Endothelial cell of umbilical vein (primary cell): ENCODE measurements around the gene RASGRF2. TPM values are rescaled to one million over a fixed set of nuclear protein-coding genes. Genes with fewer than 3 reads are reported as not detected.

Source experiments
- BruUV-seq: library from RNA; stranded (reverse); fragments of 400-500 nt; replicated peaks from 2 replicates; lab custom pipeline; 2021; lab: Mats Ljungman, UMichigan
- CTCF ChIA-PET: fragments of 300-600, 350-600 bp; sonication (Branson Sonifier 250); formaldehyde crosslinking; loops from one replicate; lab custom pipeline; 2021; ENCODE audit warnings: antibody characterized with exemption, inconsistent platforms; lab: Charles Lee
- POLR2A ChIA-PET: fragments of 300-600, 350-600 bp; sonication (Branson Sonifier 250); formaldehyde crosslinking; loops from one replicate; lab custom pipeline; 2021; ENCODE audit warnings: antibody characterized with exemption, inconsistent platforms; lab: Charles Lee
- DNase-seq: peaks from one replicate; pipeline ENCODE4 v3.0.0-alpha.2; 2011; ENCODE audit warnings: low read depth, low spot score
- FAIRE-seq: peaks from 2 replicates; lab custom pipeline; 2011; peaks lifted over from hg19 to GRCh38; lab: Jason Lieb, UNC
- H2AFZ ChIP-seq: 2 replicates; pipeline ENCODE4 v1.6.0; 2012; ENCODE audit warnings: low read depth, low read length, control low read depth, inconsistent platforms
- H3K27ac ChIP-seq: 2 replicates; pipeline ENCODE4 v1.5.1; 2011; ENCODE audit warnings: low read depth, mild to moderate bottlenecking, control low read depth, low read length, moderate library complexity; ENCODE audit not compliant: insufficient read depth
- H3K27me3 ChIP-seq, 2 experiments: 2 replicates each; pipeline versions ENCODE4 v1.6.0 to v1.6.1; 2011; ENCODE audit warnings: low read length in 2 of 2, mixed read lengths in 1 of 2; ENCODE audit not compliant: control insufficient read depth in 2 of 2, insufficient read depth in 2 of 2
- H3K36me3 ChIP-seq, 2 experiments: 2 replicates in 1 of 2; 3 replicates in 1 of 2; pipeline ENCODE4 v1.5.1; 2011; ENCODE audit warnings: low read length in 2 of 2, mild to moderate bottlenecking in 1 of 2, moderate library complexity in 1 of 2; ENCODE audit not compliant: control insufficient read depth in 2 of 2, insufficient read depth in 2 of 2; ENCODE audit errors: extremely low read depth in 1 of 2
- H3K4me1 ChIP-seq: 3 replicates; pipeline ENCODE4 v1.5.1; 2011; ENCODE audit warnings: mild to moderate bottlenecking, low read length; ENCODE audit not compliant: control insufficient read depth, insufficient read depth; ENCODE audit errors: extremely low read depth
- H3K4me2 ChIP-seq: 2 replicates; pipeline ENCODE4 v1.6.1; 2011; ENCODE audit warnings: low read length, control low read depth, mixed read lengths; ENCODE audit not compliant: insufficient read depth
- H3K4me3 ChIP-seq, 3 experiments: fragments of 200-600 bp in 1 of 3; sonication (generic), shearing (Covaris generic) in 1 of 3; replicated peaks in 1 of 3; 2 replicates each; pipeline ENCODE4 v1.5.1; 2011 to 2016; ENCODE audit warnings: control low read depth in 3 of 3, low read length in 3 of 3, mild to moderate bottlenecking in 2 of 3, inconsistent platforms in 1 of 3, low read depth in 1 of 3, moderate library complexity in 1 of 3; ENCODE audit not compliant: insufficient read depth in 1 of 3
- H3K79me2 ChIP-seq: 2 replicates; pipeline ENCODE4 v1.6.0; 2012; ENCODE audit warnings: low read length, inconsistent platforms; ENCODE audit not compliant: control insufficient read depth, insufficient read depth
- H3K9ac ChIP-seq: replicated peaks from 2 replicates; pipeline ENCODE3; 2011; ENCODE audit warnings: low read length, control low read depth; ENCODE audit not compliant: insufficient read depth; ENCODE audit errors: extremely low read depth
- H3K9me1 ChIP-seq: replicated peaks from 3 replicates; pipeline ENCODE4 v1.6.0; 2011; ENCODE audit warnings: mild to moderate bottlenecking, low read length; ENCODE audit not compliant: control insufficient read depth, insufficient read depth; ENCODE audit errors: extremely low read depth
- H3K9me3 ChIP-seq: replicated peaks from 2 replicates; pipeline ENCODE4 v1.5.1; 2012; ENCODE audit warnings: low read length, inconsistent platforms; ENCODE audit not compliant: control insufficient read depth, insufficient read depth
- H4K20me1 ChIP-seq: replicated peaks from 2 replicates; pipeline ENCODE3; 2011; ENCODE audit warnings: mild to moderate bottlenecking, low read length; ENCODE audit not compliant: control insufficient read depth, insufficient read depth; ENCODE audit errors: extremely low read depth
- GATA2 ChIP-seq: IDR thresholded peaks from 2 replicates; pipeline ENCODE4 v1.7.0; 2011; ENCODE audit warnings: low read depth, mild to moderate bottlenecking, moderate library complexity, mixed read lengths, low read length; ENCODE audit not compliant: insufficient read length, insufficient read depth
- JUN ChIP-seq: IDR thresholded peaks from 2 replicates; pipeline ENCODE4 v1.6.1; 2011; ENCODE audit warnings: borderline replicate concordance, low read depth; ENCODE audit not compliant: insufficient read length, insufficient read depth
- dilution Hi-C: fragments of 300-500 bp; cut with MboI; formaldehyde crosslinking; loops from one replicate; pipeline ENCODE4 v1.15.0; 2019; ENCODE audit warnings: low sequenced_read_pairs; ENCODE audit not compliant: extremely low pct_ligation_motif_present
- intact Hi-C: fragments of 100-400 bp; cut with micrococcal nuclease; formaldehyde crosslinking; loops from one replicate; pipeline ENCODE4 v1.10.0; 2022
- polyA plus RNA-seq, 4 experiments: library from polyadenylated mRNA; depleted of rRNA in 3 of 4; stranded (reverse) in 3 of 4; unstranded in 1 of 4; fragments of >200 nt; gene quantifications; 2 replicates each; pipeline versions ENCODE4 v1.2.1 to v1.2.3, GENCODE V29; 2011 to 2012; ENCODE audit warnings: missing spikeins in 1 of 4
- total RNA-seq: library from RNA; stranded (reverse); gene quantifications from 2 replicates; pipeline ENCODE4 v1.2.3, GENCODE V29; 2021
- TF ChIP-seq, protein P1 (sequence below), 2 donors: IDR thresholded peaks; 1 replicate in 1 of 2; 2 replicates in 1 of 2; pipeline ENCODE4 v1.5.1; 2011; ENCODE audit warnings: low read length in 2 of 2, mild to moderate bottlenecking in 2 of 2, moderate library complexity in 2 of 2, control low read depth in 1 of 2, inconsistent platforms in 1 of 2, low read depth in 1 of 2; ENCODE audit not compliant: insufficient read depth in 1 of 2; ENCODE audit errors: extremely low read depth in 1 of 2
- TF ChIP-seq, protein P2 (sequence below): IDR thresholded peaks from 2 replicates; pipeline ENCODE4 v1.6.1; 2011; ENCODE audit not compliant: insufficient read depth, insufficient read length

Gene RASGRF2
- total and polyA plus RNA-seq, 2 donors (not counting 3 experiments of a cell fraction or from before 2014, with no cell fraction given) = 0.41 to 4.0 TPM

DNA sequence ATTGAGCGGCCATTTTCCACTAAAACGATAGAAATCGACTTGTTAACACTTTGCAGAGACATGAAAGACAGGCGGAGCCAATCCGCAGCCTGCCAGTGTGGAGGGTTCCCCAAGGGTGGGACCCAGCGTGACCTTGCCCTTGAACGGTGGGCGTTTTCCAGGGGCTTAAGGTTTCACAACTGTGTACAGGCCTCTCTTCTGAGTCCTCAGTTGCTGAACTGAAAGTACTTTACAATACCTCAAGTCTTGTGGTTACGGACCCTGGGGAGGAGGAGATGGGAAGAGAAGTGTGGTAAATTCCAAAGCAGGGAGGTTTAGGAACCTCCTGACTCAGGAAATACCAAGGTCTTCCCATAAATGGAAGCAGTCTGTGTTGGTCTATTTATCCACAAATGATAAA lies 204.8 kb downstream of the RASGRF2 start:
- BruUV-seq = no TSS peak
- H2AFZ ChIP-seq = no peak overlapping the region
- dilution Hi-C loops (no loop called here), intact Hi-C loops (loop anchor here (1.0 to 2.0 kb wide), 3 partner anchors 206 to 479 kb away; no protein-coding TSS in a partner anchor)
- no peak overlapping the region for H3K27ac ChIP-seq
- H3K4me1 ChIP-seq = no peaks in the 10 kb centered on the region
- H3K27me3 ChIP-seq = no peaks in the 10 kb centered on the region
- no peaks in the 10 kb centered on the region for H3K9me3 ChIP-seq
- TF ChIP-seq JUN (no peak), GATA2 (no peak)
- TF ChIP-seq, protein P1, sequence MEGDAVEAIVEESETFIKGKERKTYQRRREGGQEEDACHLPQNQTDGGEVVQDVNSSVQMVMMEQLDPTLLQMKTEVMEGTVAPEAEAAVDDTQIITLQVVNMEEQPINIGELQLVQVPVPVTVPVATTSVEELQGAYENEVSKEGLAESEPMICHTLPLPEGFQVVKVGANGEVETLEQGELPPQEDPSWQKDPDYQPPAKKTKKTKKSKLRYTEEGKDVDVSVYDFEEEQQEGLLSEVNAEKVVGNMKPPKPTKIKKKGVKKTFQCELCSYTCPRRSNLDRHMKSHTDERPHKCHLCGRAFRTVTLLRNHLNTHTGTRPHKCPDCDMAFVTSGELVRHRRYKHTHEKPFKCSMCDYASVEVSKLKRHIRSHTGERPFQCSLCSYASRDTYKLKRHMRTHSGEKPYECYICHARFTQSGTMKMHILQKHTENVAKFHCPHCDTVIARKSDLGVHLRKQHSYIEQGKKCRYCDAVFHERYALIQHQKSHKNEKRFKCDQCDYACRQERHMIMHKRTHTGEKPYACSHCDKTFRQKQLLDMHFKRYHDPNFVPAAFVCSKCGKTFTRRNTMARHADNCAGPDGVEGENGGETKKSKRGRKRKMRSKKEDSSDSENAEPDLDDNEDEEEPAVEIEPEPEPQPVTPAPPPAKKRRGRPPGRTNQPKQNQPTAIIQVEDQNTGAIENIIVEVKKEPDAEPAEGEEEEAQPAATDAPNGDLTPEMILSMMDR (IDR thresholded peaks at IDR 0.05; ENCODE audit: extremely low read depth in 1 of 2, insufficient read depth in 1 of 2, low read depth in 1 of 2, low read length in 2 of 2) = no peak
- TF ChIP-seq, protein P2, sequence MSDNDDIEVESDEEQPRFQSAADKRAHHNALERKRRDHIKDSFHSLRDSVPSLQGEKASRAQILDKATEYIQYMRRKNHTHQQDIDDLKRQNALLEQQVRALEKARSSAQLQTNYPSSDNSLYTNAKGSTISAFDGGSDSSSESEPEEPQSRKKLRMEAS = no peak
- POLR2A ChIA-PET = no interaction called here
- no peaks in the 10 kb centered on the region for H3K36me3 ChIP-seq
- no peaks in the 10 kb centered on the region for H3K9me1 ChIP-seq
- FAIRE-seq = no peak
- DNase-seq = no peak
- no peak overlapping the region for H3K4me3 ChIP-seq
- no peaks in the 10 kb centered on the region for H4K20me1 ChIP-seq
- H3K79me2 ChIP-seq = no peaks in the 10 kb centered on the region
- CTCF ChIA-PET = interaction anchor here (1.0 to 3.6 kb wide), 6 partner anchors 11 to 1000 kb away, joined by 3 to 46 read pairs (median 4); no protein-coding TSS in a partner anchor
- H3K4me2 ChIP-seq = no peak overlapping the region
- H3K9ac ChIP-seq = no peak overlapping the region
